Measurements from ENCODE around the gene TMEM140. TPM values are rescaled to one million over a fixed set of nuclear protein-coding genes. Genes with fewer than 3 reads are reported as not detected.

TMEM140 gene
- total and polyA plus RNA-seq, 2 donors, result 4.3 to 13.6 TPM

GRCh38 chr7:135161669-135162068 is 13.8 kb downstream of the TMEM140 start:
- no peak for DNase-seq (ENCODE audit: low read depth in 6 of 9, low spot score in 9 of 9)
- Histone ChIP-seq H3K4me1 (ENCODE audit: control insufficient read depth in 2 of 2, insufficient read depth in 2 of 2, low read length in 2 of 2) (peaks cover 0 to 4% of the 10 kb centered on the region in 2 donors), H3K4me3 (ENCODE audit: low read length in 2 of 2) (no peak overlapping the region), H3K27ac (ENCODE audit: low read depth in 1 of 2, low read length in 1 of 2) (no peak overlapping the region), H3K27me3 (ENCODE audit: control insufficient read depth in 2 of 2, insufficient read depth in 1 of 2, low read length in 1 of 2) (no peaks in the 10 kb centered on the region), H3K9me3 (ENCODE audit: control insufficient read depth in 2 of 2, insufficient read depth in 1 of 2, low read length in 1 of 2) (peaks cover 2 to 33% of the 10 kb centered on the region in 2 donors), H3K36me3 (ENCODE audit: control insufficient read depth in 2 of 2, insufficient read depth in 2 of 2, low read length in 1 of 2) (peaks cover 35 to 38% of the 10 kb centered on the region in 2 donors)
- WGBS, result 93% methylated on average over 6 of the region's 6 CpGs

- no peak for DNase-seq (ENCODE audit: low read depth in 6 of 9, low spot score in 9 of 9)
- 97% methylated on average over 2 of the region's 2 CpGs for WGBS
- Histone ChIP-seq H3K4me1 (ENCODE audit: control insufficient read depth in 2 of 2, insufficient read depth in 2 of 2, low read length in 2 of 2) (peaks cover 0 to 4% of the 10 kb centered on the region in 2 donors), H3K36me3 (ENCODE audit: control insufficient read depth in 2 of 2, insufficient read depth in 2 of 2, low read length in 1 of 2) (peaks cover 42 to 47% of the 10 kb centered on the region in 2 donors), H3K27ac (ENCODE audit: low read depth in 1 of 2, low read length in 1 of 2) (no peak overlapping the region), H3K4me3 (ENCODE audit: low read length in 2 of 2) (no peak overlapping the region), H3K9me3 (ENCODE audit: control insufficient read depth in 2 of 2, insufficient read depth in 1 of 2, low read length in 1 of 2) (peaks cover 2 to 29% of the 10 kb centered on the region in 2 donors), H3K27me3 (ENCODE audit: control insufficient read depth in 2 of 2, insufficient read depth in 1 of 2, low read length in 1 of 2) (no peaks in the 10 kb centered on the region)
These were observed 14.6 kb downstream of the TMEM140 start for GRCh38 chr7:135162382-135163001.

GRCh38 chr7:135164357-135165061 is 16.6 kb downstream of the TMEM140 start:
- H3K27me3 ChIP-seq (ENCODE audit: control insufficient read depth in 2 of 2, insufficient read depth in 1 of 2, low read length in 1 of 2), result no peaks in the 10 kb centered on the region
- DNase-seq (ENCODE audit: low read depth in 6 of 9, low spot score in 9 of 9), result no peak
- WGBS, result 97% methylated on average over 18 of the region's 18 CpGs
- H3K4me3 ChIP-seq (ENCODE audit: low read length in 2 of 2), result no peak overlapping the region
- H3K36me3 ChIP-seq (ENCODE audit: control insufficient read depth in 2 of 2, insufficient read depth in 2 of 2, low read length in 1 of 2), result peaks cover 50 to 58% of the 10 kb centered on the region in 2 donors
- no peak overlapping the region for H3K27ac ChIP-seq (ENCODE audit: low read depth in 1 of 2, low read length in 1 of 2)
- H3K9me3 ChIP-seq (ENCODE audit: control insufficient read depth in 2 of 2, insufficient read depth in 1 of 2, low read length in 1 of 2), result peaks cover 0 to 20% of the 10 kb centered on the region in 2 donors
- H3K4me1 ChIP-seq (ENCODE audit: control insufficient read depth in 2 of 2, insufficient read depth in 2 of 2, low read length in 2 of 2), result peaks cover 3 to 18% of the 10 kb centered on the region in 2 donors

GRCh38 chr7:135165862-135166261 is 18.0 kb downstream of the TMEM140 start:
- Histone ChIP-seq H3K27me3 (ENCODE audit: control insufficient read depth in 2 of 2, insufficient read depth in 1 of 2, low read length in 1 of 2) (no peaks in the 10 kb centered on the region), H3K9me3 (ENCODE audit: control insufficient read depth in 2 of 2, insufficient read depth in 1 of 2, low read length in 1 of 2) (peaks cover 0 to 20% of the 10 kb centered on the region in 2 donors), H3K4me1 (ENCODE audit: control insufficient read depth in 2 of 2, insufficient read depth in 2 of 2, low read length in 2 of 2) (peaks cover 5 to 19% of the 10 kb centered on the region in 2 donors), H3K27ac (ENCODE audit: low read depth in 1 of 2, low read length in 1 of 2) (no peak overlapping the region), H3K4me3 (ENCODE audit: low read length in 2 of 2) (no peak overlapping the region), H3K36me3 (ENCODE audit: control insufficient read depth in 2 of 2, insufficient read depth in 2 of 2, low read length in 1 of 2) (peaks cover 50 to 58% of the 10 kb centered on the region in 2 donors)
- no peak for DNase-seq (ENCODE audit: low read depth in 6 of 9, low spot score in 9 of 9)
- WGBS, result 92% methylated on average over 4 of the region's 4 CpGs

- H3K4me1 ChIP-seq (ENCODE audit: control insufficient read depth in 2 of 2, insufficient read depth in 2 of 2, low read length in 2 of 2), result peaks cover 5 to 18% of the 10 kb centered on the region in 2 donors
- peaks cover 0 to 20% of the 10 kb centered on the region in 2 donors for H3K9me3 ChIP-seq (ENCODE audit: control insufficient read depth in 2 of 2, insufficient read depth in 1 of 2, low read length in 1 of 2)
- no peaks in the 10 kb centered on the region for H3K27me3 ChIP-seq (ENCODE audit: control insufficient read depth in 2 of 2, insufficient read depth in 1 of 2, low read length in 1 of 2)
- peak overlapping the region in 1 of 2 donors; percentile 26 for H3K27ac ChIP-seq (ENCODE audit: low read depth in 1 of 2, low read length in 1 of 2)
- peaks cover 50 to 56% of the 10 kb centered on the region in 2 donors for H3K36me3 ChIP-seq (ENCODE audit: control insufficient read depth in 2 of 2, insufficient read depth in 2 of 2, low read length in 1 of 2)
- WGBS, result 83% methylated on average over 18 of the region's 18 CpGs
- no peak overlapping the region for H3K4me3 ChIP-seq (ENCODE audit: low read length in 2 of 2)
- DNase-seq (ENCODE audit: low read depth in 6 of 9, low spot score in 9 of 9), result no peak
These were observed 18.6 kb downstream of the TMEM140 start for GRCh38 chr7:135166338-135166990.

- Histone ChIP-seq H3K9me3 (ENCODE audit: control insufficient read depth in 2 of 2, insufficient read depth in 1 of 2, low read length in 1 of 2) (peaks cover 0 to 10% of the 10 kb centered on the region in 2 donors), H3K27me3 (ENCODE audit: control insufficient read depth in 2 of 2, insufficient read depth in 1 of 2, low read length in 1 of 2) (no peaks in the 10 kb centered on the region), H3K4me1 (ENCODE audit: control insufficient read depth in 2 of 2, insufficient read depth in 2 of 2, low read length in 2 of 2) (peaks cover 5 to 18% of the 10 kb centered on the region in 2 donors), H3K27ac (ENCODE audit: low read depth in 1 of 2, low read length in 1 of 2) (peak overlapping the region in 1 of 2 donors; percentile 26), H3K36me3 (ENCODE audit: control insufficient read depth in 2 of 2, insufficient read depth in 2 of 2, low read length in 1 of 2) (peaks cover 46 to 50% of the 10 kb centered on the region in 2 donors), H3K4me3 (ENCODE audit: low read length in 2 of 2) (no peak overlapping the region)
- WGBS, result 96% methylated on average over 12 of the region's 12 CpGs
- DNase-seq (ENCODE audit: low read depth in 6 of 9, low spot score in 9 of 9), result no peak
These were observed 19.6 kb downstream of the TMEM140 start for GRCh38 chr7:135167365-135167917.

GRCh38 chr7:135168001-135168400 is 20.1 kb downstream of the TMEM140 start:
- H3K36me3 ChIP-seq (ENCODE audit: control insufficient read depth in 2 of 2, insufficient read depth in 2 of 2, low read length in 1 of 2), result peaks cover 46 to 50% of the 10 kb centered on the region in 2 donors
- peaks cover 5 to 18% of the 10 kb centered on the region in 2 donors for H3K4me1 ChIP-seq (ENCODE audit: control insufficient read depth in 2 of 2, insufficient read depth in 2 of 2, low read length in 2 of 2)
- H3K9me3 ChIP-seq (ENCODE audit: control insufficient read depth in 2 of 2, insufficient read depth in 1 of 2, low read length in 1 of 2), result peaks cover 0 to 10% of the 10 kb centered on the region in 2 donors
- no peaks in the 10 kb centered on the region for H3K27me3 ChIP-seq (ENCODE audit: control insufficient read depth in 2 of 2, insufficient read depth in 1 of 2, low read length in 1 of 2)
- peak overlapping the region in 1 of 2 donors; percentile 26 for H3K27ac ChIP-seq (ENCODE audit: low read depth in 1 of 2, low read length in 1 of 2)
- no peak overlapping the region for H3K4me3 ChIP-seq (ENCODE audit: low read length in 2 of 2)
- DNase-seq (ENCODE audit: low read depth in 6 of 9, low spot score in 9 of 9), result no peak
- WGBS, result 77% methylated on average over 9 of the region's 9 CpGs

GRCh38 chr7:135168489-135169140 is 20.7 kb downstream of the TMEM140 start:
- no peaks in the 10 kb centered on the region for H3K27me3 ChIP-seq (ENCODE audit: control insufficient read depth in 2 of 2, insufficient read depth in 1 of 2, low read length in 1 of 2)
- WGBS, result 96% methylated on average over 13 of the region's 13 CpGs
- no peak overlapping the region for H3K4me3 ChIP-seq (ENCODE audit: low read length in 2 of 2)
- H3K36me3 ChIP-seq (ENCODE audit: control insufficient read depth in 2 of 2, insufficient read depth in 2 of 2, low read length in 1 of 2), result peaks cover 46 to 49% of the 10 kb centered on the region in 2 donors
- H3K9me3 ChIP-seq (ENCODE audit: control insufficient read depth in 2 of 2, insufficient read depth in 1 of 2, low read length in 1 of 2), result peaks cover 0 to 10% of the 10 kb centered on the region in 2 donors
- DNase-seq (ENCODE audit: low read depth in 6 of 9, low spot score in 9 of 9), result no peak
- peak overlapping the region in 1 of 2 donors; percentile 20 for H3K27ac ChIP-seq (ENCODE audit: low read depth in 1 of 2, low read length in 1 of 2)
- peaks cover 5 to 18% of the 10 kb centered on the region in 2 donors for H3K4me1 ChIP-seq (ENCODE audit: control insufficient read depth in 2 of 2, insufficient read depth in 2 of 2, low read length in 2 of 2)

All from thymus (tissue), 11 donors.